GM19239 (cell line): ENCODE data around the gene LAD1.
A peak's percentile ranks its signal among the peaks of the same experiment; 100 is the strongest.

Experiments used
- DNase-seq: peaks from one replicate; pipeline ENCODE4 v3.0.0; 2011; ENCODE audit warnings: low spot score; ENCODE audit not compliant: insufficient read length
- FAIRE-seq: peaks from 2 replicates; lab custom pipeline; 2011; peaks lifted over from hg19 to GRCh38; lab: Jason Lieb, UNC

LAD1 gene

GRCh38 chr1:201419746-201420607, 20.9 kb upstream of the LAD1 start:
- DNase-seq (no peak), FAIRE-seq (no peak)

- no peak for FAIRE-seq
- no peak for DNase-seq
These were observed 20.1 kb upstream of the LAD1 start for GRCh38 chr1:201419256-201419655.

GRCh38 chr1:201418461-201418860, 19.3 kb upstream of the LAD1 start:
- no peak for FAIRE-seq

GRCh38 chr1:201414051-201414738, 15.1 kb upstream of the LAD1 start:
- FAIRE-seq, result no peak
- no peak for DNase-seq

More at GRCh38 chr1:201418461-201418860, 19.3 kb upstream of the LAD1 start:
- no peak for DNase-seq

- FAIRE-seq, result no peak
- DNase-seq, result no peak
These were observed 12.2 kb upstream of the LAD1 start for GRCh38 chr1:201411292-201411691.

GRCh38 chr1:201409440-201409839, 10.3 kb upstream of the LAD1 start:
- FAIRE-seq (no peak), DNase-seq (no peak)

- no peak for FAIRE-seq
- DNase-seq, result no peak
These were observed 9.7 kb upstream of the LAD1 start for GRCh38 chr1:201408834-201409200.

- FAIRE-seq (peak; percentile 70), DNase-seq (peak; percentile 88)
These were observed 9.2 kb upstream of the LAD1 start for GRCh38 chr1:201408176-201408833.

GRCh38 chr1:201406831-201407406, 7.8 kb upstream of the LAD1 start:
- FAIRE-seq, result no peak
- DNase-seq, result no peak

- no peak for FAIRE-seq
- no peak for DNase-seq
These were observed 6.3 kb upstream of the LAD1 start for GRCh38 chr1:201405484-201405831.

GRCh38 chr1:201404722-201405483, 5.8 kb upstream of the LAD1 start:
- FAIRE-seq (no peak), DNase-seq (no peak)

- DNase-seq (no peak), FAIRE-seq (no peak)
These were observed 4.9 kb upstream of the LAD1 start for GRCh38 chr1:201404055-201404454.

- FAIRE-seq, result no peak
- DNase-seq, result no peak
These were observed 4.2 kb upstream of the LAD1 start for GRCh38 chr1:201403359-201403758.

GRCh38 chr1:201401700-201402099, 2.6 kb upstream of the LAD1 start:
- FAIRE-seq, result no peak

GRCh38 chr1:201400852-201401230, 1.7 kb upstream of the LAD1 start:
- DNase-seq (no peak), FAIRE-seq (no peak)

More at GRCh38 chr1:201401700-201402099, 2.6 kb upstream of the LAD1 start:
- DNase-seq, result no peak

GRCh38 chr1:201400212-201400851, 1.2 kb upstream of the LAD1 start:
- DNase-seq, result no peak
- no peak for FAIRE-seq

GRCh38 chr1:201399352-201400126, 415 bp upstream of the LAD1 start:
- DNase-seq, result no peak
- no peak for FAIRE-seq

- FAIRE-seq (no peak), DNase-seq (no peak)
These were observed 1.4 kb downstream of the LAD1 start for GRCh38 chr1:201397675-201398074.
